NCI-H2171 treated with DMSO at 0.1 percent for 48 hours (cell line): Measurements from ENCODE around the gene TFAP2B.

Experiments
- DNase-seq: peaks from one replicate; lab custom pipeline; 2025; lab: John Stamatoyannopoulos, UW

The TFAP2B gene

GRCh38 chr6:50848989-50849795 is 30.5 kb downstream of the TFAP2B start:
- no peak for DNase-seq

DNA sequence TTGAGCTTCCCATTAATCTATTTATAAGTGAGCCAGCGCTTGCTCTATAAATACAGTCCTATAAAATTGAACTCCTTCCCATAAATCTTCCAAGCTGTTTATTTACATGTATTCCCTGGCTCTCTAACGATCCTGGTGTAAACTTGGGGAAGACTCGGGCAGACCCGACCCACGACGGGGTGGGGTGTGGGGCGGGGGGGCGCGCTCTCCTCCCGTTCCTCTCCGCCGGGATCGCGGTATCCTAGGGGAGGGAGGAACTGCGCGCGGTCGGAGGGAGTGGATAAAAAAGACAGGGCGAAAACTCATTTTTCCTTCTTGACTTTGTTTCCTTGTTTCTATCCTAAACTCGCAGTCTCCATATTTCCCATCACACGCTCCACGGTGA is 31.1 kb downstream of the TFAP2B start:
- no peak for DNase-seq

DNA sequence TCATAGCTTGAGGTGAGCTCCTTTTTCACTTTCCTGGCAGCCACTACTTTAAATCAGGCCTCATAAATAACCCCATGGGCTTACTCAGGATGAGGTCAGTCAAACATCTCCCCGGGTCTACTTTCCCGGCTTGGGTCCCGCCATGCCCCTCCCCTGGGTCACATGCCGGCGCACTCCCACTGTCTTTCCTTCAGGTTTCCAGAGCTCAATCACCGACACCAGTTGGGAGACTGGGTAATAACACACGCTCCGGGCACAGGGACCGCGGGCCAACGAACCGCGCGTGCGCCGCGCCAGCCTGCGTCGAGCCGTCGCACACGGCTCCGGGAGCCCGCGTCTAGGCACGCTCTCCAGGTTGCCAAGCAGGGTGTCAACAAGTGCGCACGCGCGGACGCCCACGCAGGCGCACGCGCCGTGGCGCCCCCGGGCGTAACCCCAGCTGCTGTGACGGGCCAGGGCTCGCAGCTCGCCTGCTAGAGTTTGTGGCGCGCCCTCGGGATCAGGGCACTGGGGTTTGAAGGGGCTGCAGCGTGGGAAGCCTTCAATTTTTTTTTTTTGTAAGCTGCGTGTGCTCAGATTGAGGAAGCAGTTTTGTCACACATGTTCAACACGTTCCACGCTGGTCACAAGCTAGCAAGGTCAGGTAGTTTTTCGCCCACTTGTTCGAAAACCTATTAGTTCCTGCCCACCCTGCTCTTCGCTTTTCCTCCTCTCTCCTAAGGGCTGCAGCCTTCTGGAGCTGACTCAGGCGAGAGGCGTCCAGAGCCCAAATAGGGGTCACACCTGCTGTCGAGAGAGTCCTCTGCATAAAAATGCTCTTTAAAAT is 31.8 kb downstream of the TFAP2B start:
- DNase-seq: peak; percentile 44

DNA sequence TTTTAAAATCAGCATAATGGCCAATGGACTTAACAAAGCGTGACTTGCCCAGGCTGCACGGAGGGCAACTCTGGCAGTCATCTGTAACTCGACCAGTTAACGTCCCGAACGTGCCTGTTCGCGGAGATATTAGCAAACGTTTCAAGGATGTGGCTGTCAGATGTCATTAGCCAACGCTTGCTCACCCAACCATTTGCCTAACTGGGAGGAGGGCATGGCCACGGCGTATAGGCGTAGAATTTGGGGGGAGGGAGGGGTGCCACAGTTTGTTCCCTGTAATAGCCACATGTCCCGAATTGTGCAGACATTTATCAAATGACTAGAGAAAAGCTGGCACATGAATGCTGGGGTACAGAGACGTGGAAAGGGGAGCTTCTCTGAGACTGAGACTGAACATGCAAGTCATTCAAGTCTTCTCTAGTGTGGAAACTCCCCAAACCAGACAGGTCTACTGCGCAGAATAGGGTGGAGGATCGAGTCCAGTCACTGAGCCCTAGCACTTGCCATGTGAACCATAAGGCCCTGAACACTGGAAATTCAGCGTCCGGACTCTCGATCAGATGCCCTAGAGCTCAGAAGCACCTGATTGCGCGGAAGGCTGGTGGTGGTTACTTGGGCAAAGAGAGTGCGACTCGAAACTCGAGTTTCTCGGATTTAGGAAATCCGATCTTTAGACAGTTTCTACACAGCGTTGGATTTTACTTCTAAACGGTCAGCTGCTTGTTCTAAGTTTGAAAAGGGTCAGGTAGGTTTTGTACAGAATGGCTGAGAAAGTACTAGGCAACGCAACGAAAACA is 32.6 kb downstream of the TFAP2B start:
- no peak for DNase-seq

DNA sequence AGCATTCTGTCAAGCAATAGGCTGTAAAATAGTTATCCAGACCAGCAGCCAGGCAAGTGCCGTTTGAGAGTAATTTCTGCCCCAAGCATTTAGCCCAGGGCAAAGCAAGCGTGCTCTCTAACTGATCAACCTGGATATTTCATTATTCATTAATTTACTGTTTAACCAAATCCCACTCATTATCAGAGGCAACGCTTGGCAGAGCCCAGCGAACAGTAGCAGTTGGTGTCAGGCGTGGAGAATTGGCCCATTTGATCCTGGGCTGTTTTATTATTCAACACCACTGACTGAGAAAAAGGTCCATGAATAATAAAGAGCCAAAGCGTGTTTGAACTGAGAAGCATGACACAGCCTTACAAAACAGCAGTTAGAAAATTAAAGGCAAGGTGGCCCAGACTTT is 35.3 kb downstream of the TFAP2B start:
- DNase-seq: no peak

- no peak for DNase-seq
Measured at GRCh38 chr6:50861692-50862091, 43.0 kb downstream of the TFAP2B start.

- no peak for DNase-seq
Measured at GRCh38 chr6:50862176-50862575, 43.5 kb downstream of the TFAP2B start.

GRCh38 chr6:50864601-50865000 is 45.9 kb downstream of the TFAP2B start:
- no peak for DNase-seq

DNA sequence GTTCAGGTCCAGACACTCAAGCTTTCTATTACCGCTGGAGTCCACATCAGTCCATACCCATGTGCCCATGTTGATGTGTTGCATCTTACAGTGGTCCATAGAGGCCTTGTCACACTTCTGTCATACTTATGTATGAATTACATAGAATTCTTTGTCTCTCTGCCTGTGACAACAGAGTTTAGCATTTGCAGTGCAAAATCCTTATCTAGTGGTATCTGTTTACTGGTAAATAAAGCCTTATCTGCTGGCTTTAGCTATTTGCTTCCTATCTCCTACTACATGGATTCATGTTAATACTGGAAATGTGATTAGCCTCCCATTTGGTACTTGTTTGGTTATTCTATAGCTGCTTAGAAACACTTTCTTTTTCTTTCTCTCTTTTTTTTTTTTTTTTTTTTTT is 49.8 kb downstream of the TFAP2B start:
- DNase-seq: no peak

GRCh38 chr6:50873167-50873566 is 54.5 kb downstream of the TFAP2B start:
- no peak for DNase-seq

DNA sequence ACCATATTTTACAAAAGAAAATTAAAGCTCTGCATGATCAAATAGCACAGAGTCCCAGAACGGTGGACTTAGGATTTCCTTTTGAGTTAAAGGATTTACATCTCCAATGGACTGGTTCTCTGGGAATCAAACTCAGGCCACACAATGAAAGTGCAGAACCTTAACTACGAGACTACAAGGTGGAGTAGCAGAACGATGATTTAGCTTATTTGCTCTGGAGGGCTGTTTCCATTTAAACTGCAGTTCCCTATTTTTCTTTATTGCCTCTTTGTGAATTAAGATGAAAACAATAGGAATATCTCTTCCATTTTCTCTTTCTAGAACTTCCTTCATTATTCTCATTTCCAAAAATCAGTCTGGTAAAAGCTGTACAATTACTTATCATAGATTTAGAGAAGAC is 65.7 kb downstream of the TFAP2B start:
- no peak for DNase-seq

DNA sequence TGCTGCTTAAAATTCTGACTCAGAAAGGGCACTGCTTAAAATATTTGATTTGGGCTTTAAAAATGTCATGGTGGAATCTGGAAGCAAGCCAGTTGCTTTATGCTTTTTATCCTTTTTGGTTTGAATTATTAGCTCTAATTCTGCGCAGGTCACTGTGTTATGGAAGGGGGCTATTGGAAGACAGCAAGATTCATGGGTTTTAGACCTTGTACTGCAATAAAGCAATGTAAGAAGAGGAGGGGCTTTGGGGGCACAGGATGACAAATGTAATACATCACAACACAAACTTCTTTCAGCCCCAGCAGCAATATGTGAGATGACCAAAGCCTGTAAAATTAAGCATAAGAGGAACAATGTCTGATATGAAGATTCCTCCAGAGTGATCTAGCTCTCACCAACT is 68.4 kb downstream of the TFAP2B start:
- no peak for DNase-seq

DNA sequence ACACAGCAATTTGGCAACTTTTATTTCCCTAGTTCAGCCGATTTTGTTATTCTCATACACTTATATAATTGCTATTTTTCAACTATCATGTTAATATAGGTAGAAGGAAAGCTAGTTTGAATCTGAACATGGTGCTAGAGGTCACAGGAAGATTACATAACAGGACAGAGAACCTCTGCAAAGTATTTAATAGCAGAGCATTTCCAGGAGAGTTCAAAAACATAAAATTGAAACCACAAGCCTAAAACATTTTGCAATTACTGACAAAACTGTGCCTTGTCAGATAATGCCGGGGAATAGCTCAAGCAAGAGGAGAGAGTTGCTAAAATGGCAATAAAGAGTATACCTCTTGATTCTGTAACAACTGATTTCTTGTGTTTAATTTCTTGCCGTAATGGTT is 70.8 kb downstream of the TFAP2B start:
- DNase-seq: no peak

DNA sequence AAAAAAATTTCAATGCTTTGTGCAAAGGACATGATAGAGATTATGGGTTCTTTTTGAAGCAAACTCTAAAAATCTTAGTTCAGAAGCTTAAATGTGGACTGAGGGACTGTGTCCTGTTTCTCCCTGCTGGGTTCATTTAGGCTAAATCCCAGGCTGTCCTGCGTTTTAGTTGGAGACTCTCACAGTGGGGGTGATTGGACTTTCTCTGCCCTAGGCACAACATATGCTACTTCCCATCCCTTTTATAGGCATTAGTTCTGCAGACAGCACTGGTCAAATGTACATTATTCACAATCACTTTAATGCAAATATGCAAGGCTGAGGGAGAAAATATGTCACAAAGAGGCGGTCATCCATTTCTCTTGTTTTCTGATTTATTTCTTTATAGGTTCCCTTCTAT is 71.3 kb downstream of the TFAP2B start:
- DNase-seq: no peak

- no peak for DNase-seq
Measured at GRCh38 chr6:50890579-50890978, 71.9 kb downstream of the TFAP2B start.

DNA sequence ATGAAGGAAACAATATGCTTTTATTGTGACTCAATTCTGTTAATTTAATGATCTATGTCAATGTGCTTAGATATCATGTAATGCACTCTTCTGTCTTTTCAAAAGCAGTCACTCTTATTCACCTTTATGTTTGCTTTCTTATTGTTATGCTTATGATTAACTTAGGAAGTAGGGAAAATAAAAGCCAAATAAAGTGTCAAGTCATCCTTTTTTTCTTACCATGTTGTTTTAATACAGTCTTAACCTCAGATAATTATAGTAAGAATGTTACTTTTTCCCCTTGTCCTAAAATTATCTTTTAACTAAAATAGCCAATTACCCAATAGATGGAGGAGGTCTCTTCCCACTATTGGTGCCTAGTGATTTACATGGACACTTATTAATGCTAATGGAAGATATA is 72.6 kb downstream of the TFAP2B start:
- no peak for DNase-seq
